Tibial nerve (tissue), 4 donors: ENCODE results near the gene HSPD1.

Source experiments
- CTCF ChIP-seq, 5 experiments: fragments of 200-600 bp in 3 of 5; fragments of 450-650 bp in 2 of 5; sonication (generic) in 3 of 5; IDR thresholded peaks; one replicate each; pipeline ENCODE4 v1.5.1; 2016 to 2019; ENCODE audit warnings: antibody characterized with exemption in 5 of 5, mild to moderate bottlenecking in 3 of 5, moderate library complexity in 2 of 5
- EP300 ChIP-seq, 2 donors: sonication (generic); formaldehyde crosslinking; IDR thresholded peaks; one replicate each; pipeline ENCODE4 v1.6.1; 2017; ENCODE audit warnings: antibody characterized with exemption in 2 of 2, mild to moderate bottlenecking in 1 of 2

- TF ChIP-seq EP300 (IDR thresholded peaks at IDR 0.05) (no peak), CTCF (IDR thresholded peaks at IDR 0.05) (no peak)
These were observed 38.8 kb upstream of the HSPD1 start for GRCh38 chr2:197538412-197538811.
